NCI-H2107 treated with DMSO at 0.1 percent for 48 hours (cell line): ENCODE data around the gene SCD.

Experiments used
- DNase-seq: peaks from one replicate; lab custom pipeline; 2025; ENCODE audit not compliant: unreplicated experiment; lab: John Stamatoyannopoulos, UW

Gene SCD

GRCh38 chr10:100339236-100339635, 7.8 kb upstream of the SCD start:
- no peak for DNase-seq

- peak; percentile 10 for DNase-seq
Observed at GRCh38 chr10:100340948-100341847, 5.8 kb upstream of the SCD start.

- peak; percentile 37 for DNase-seq
Observed at GRCh38 chr10:100341953-100342626, 4.9 kb upstream of the SCD start.

- no peak for DNase-seq
Observed at GRCh38 chr10:100342627-100342972, 4.4 kb upstream of the SCD start.

- no peak for DNase-seq
Observed at GRCh38 chr10:100344241-100344788, 2.7 kb upstream of the SCD start.

GRCh38 chr10:100345570-100346330, 1.3 kb upstream of the SCD start:
- DNase-seq: peak; percentile 22

- peak; percentile 28 for DNase-seq
Observed at GRCh38 chr10:100346351-100346764, 675 bp upstream of the SCD start.

GRCh38 chr10:100347568-100348195, 649 bp downstream of the SCD start:
- DNase-seq: no peak

- DNase-seq: no peak
Observed at GRCh38 chr10:100348389-100348927, 1.4 kb downstream of the SCD start.

GRCh38 chr10:100349087-100349486, 2.1 kb downstream of the SCD start:
- DNase-seq: no peak

GRCh38 chr10:100349672-100350071, 2.6 kb downstream of the SCD start:
- DNase-seq: no peak

GRCh38 chr10:100350914-100351485, 4.0 kb downstream of the SCD start:
- no peak for DNase-seq

GRCh38 chr10:100353770-100354485, 6.9 kb downstream of the SCD start:
- no peak for DNase-seq

- no peak for DNase-seq
Observed at GRCh38 chr10:100355086-100355485, 8.1 kb downstream of the SCD start.

GRCh38 chr10:100356067-100357017, 9.3 kb downstream of the SCD start:
- no peak for DNase-seq

- no peak for DNase-seq
Observed at GRCh38 chr10:100357059-100357858, 10.2 kb downstream of the SCD start.

- no peak for DNase-seq
Observed at GRCh38 chr10:100359030-100359432, 12.0 kb downstream of the SCD start.
